CD4-positive, alpha-beta T cell treated with Interleukin-21 for 1 hour (primary cell): ENCODE measurements around the gene ISM2.
"Not testable (repeated sequence)": the region's sequence is repeated elsewhere in the genome, so short reads cannot be mapped to it uniquely, and the experiment has no call there.

Experiments used
- DNase-seq: peaks from one replicate; pipeline ENCODE4 v3.0.0-alpha.2; 2020

Gene ISM2

DNA sequence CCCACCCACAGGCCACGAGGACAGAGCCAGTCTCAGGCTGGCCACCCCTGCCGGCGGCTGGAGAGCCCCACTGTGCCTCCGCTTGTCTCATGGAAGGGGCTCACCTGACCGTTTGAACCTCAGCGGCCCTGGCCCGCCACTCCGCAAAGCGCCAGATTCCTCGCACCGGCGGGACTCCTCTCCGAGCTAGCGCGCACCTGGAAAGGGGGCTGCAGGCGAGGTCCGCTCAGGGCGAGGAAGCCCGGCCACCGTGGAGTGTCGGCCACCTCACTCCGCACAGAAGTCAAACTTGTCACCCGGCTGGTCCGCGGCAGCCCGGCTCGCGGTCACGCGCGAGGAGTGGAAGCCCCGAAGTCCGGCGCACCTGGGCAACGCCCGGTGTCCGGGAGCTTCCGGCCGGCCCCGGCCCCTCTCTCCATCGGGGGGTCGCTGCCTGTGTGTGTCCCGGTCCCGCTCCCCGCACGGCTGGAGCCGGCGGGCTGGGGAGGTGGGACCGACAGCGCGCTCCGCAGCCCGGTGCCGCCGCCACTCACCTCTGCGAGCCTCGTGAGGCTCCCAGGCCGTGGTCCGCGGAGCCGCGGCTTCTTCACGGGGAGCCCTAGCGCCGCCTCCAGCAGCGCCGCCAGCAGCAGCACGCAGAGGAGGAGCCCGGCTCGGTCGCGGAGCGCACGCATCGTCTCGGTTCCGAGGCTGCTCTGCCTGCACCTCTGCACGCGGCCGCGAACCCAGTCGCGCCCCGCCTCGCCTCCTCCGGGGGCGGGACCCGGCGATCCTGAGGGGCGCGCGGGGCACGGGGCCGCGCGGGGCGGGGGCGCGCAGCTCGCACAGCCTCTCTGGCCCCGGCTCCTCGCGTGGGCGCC is at the start of gene ISM2:
Gene ISM2, minus strand, starts transcription at position 697 of the 860 bp plus-strand sequence. Its CDS starts 23 bp downstream, at position 674.
- peak; percentile 24 for DNase-seq

DNA sequence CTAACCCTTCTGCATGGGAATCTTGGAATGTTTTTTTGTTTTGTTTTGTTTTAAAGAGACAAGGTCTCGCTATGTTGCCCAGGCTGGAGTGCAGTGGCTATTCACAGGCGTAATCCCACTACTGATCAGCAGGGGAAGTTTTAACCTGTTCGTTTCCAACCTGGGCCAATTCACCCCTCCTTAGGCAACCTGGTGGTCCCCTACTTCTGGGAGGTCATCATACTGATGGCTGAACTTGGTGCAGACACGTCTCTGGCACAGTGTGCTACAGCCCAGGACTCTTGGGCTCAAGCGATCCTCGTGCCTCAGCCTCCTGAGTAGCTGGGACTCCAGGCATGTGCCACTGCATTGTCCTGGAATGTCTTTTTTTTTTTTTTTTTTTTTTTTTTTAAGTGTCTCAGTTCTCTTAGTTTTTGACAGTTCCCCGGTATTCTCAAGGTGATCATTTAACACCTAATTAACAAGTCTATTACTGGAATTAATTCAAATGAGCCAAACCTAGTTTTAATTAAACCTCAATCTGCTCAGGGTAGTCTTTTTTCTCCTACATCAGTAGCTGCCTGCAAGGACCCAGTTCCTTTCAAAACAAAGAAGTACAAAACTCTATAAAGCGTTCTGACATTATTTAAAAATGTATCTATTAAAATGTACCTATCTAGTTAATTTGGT is 49.0 kb upstream of the ISM2 start:
- DNase-seq, result no peak

- DNase-seq, result not testable (repeated sequence)
These were observed 46.6 kb upstream of the ISM2 start for GRCh38 chr14:77545171-77545570.

DNA sequence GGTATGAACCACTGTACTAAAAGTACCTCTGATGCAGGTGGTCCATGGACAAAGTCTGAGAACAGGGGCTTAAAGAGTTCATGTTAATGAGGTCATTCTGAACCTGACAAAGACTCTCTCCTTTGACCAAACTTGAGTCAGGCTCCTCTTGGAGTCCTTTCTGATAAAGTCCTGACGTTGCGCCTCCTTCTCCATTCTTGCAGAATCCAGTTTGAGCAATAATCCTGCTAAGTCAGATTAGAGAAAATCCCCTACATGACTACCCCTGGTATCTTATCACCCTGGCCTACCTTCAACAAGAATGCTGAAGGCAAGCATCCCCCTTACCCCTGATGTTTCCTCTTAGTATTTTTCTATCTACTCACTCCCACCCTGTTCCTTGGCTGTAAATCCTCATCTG is 46.0 kb upstream of the ISM2 start:
- DNase-seq, result no peak

GRCh38 chr14:77543637-77544334 is 45.2 kb upstream of the ISM2 start:
- DNase-seq, result no peak

DNA sequence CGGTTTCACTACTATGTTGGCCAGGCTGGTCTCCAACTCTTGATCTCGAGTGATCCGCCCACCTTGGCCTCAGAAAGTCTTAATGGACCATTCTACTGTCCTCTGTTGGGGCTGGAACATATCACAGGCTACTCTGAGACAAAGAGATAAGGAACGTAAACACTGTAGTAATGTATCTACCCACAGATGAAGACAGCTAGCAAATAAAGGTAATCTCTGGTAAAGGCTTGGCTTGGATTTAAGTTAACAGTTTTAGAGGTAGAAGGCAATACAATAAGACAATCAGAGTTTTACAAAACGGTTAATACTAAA is 44.6 kb upstream of the ISM2 start:
- no peak for DNase-seq

DNA sequence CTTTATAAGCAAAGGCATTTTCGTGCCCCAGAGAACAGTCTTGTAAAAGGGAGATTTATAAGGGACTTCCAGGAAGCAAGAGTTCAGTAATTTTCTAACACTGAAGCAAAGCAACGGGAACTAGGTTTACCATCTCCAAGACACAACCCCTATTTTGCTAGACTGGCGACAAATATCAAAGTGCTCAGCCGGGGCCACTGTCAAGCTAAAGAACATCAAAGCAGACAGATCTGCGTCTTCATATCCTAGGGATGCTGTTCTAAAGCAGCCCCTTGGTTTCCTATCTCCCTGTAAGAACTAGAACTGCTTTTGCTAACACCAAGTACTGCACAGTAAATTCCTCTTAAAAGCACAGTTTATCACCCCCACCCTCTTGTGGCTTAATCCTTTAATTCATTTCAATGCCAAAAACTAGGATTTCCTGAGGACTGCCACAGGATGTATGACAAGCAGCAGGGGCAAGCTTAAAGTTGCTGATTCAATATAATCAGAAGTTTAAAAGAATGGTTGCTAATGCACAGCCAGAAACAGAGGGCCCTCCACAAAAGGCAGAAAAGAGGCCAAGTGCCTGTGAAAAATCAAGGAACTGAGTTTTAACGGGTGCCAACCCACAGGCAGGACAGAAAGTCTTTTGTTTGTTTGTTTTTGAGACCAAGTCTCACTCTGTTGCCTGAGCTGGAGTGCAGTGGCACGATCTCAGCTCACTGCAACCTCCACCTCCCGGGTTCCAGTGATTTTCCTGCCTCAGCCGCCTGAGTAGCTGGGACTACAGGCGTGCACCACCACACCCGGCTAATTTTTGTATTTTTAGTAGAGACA is 44.0 kb upstream of the ISM2 start:
- DNase-seq, result no peak

DNA sequence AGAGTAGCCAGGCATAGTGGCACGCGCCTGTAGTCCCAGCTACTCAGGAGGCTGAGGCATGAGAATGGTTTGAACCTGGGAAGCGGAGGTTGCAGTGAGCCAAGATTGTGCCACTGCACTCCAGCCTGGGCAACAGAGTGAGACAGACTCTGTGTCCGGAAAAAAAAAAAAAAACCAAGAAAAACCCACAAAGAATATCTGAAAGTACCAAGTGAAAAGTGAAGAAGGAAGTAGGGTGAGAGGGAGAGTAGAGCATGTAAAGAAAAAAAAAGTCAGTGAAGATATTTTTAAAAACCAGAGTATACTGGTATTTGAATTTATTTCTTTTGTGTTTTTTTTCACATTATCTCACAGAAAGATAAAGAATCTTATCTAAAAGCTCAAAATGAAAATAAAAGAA is 43.3 kb upstream of the ISM2 start:
- DNase-seq, result no peak

DNA sequence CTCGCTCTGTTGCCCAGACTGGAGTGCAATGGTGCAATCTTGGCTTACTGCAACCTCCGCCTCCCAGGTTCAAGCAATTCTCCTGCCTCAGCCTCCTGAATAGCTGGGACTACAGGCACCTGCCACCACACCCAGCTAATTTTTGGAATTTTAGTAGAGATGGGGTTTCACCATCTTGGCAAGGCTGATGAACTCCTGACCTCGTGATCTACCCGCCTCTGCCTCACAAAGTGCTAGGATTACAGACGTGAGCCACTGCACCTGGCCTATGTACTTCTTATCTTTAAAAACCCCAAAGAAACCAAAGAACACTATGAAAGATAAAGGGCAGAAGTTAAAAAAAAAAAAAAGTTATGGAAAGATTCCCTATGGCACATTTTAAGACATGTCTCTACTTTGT is 38.3 kb upstream of the ISM2 start:
- DNase-seq, result not testable (repeated sequence)

GRCh38 chr14:77531071-77531470 is 32.5 kb upstream of the ISM2 start:
- no peak for DNase-seq

DNA sequence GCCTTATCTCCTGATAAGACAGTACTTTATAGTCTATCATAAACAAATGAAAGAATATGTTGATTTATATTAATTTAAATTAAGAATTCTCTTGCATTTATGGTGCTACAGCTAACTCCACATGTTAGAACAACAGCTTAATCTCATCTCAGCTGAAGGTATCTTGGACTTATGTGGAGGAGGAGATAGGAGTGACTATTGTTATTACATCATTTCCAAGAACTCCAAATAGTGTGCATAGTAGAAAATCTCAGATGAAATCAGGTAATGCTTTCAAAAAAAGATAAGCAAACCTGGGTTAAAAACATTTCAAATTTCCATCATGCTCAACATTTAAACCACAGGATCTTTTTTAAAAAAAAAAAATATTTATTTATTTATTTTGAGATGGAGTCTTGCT is 31.3 kb upstream of the ISM2 start:
- no peak for DNase-seq

GRCh38 chr14:77529213-77529612 is 30.6 kb upstream of the ISM2 start:
- no peak for DNase-seq

DNA sequence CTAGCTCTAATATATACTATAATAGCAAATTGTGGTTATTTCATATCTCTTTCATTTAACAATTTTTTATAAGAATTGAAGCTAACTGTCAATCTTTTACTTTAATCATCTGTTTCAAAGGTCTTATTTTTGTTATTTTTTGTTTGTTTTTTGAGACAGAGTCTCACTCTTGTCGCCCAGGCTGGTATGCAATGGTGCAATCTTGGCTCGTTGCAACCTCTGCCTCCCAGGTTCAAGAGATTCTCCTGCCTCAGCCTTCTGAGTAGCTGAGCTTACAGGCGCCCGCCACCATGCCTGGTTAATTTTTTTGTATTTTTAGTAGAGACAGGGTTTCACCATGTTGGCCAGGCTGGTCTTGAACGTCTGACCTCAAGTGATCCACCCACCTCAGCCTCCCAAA is 30.1 kb upstream of the ISM2 start:
- not testable (repeated sequence) for DNase-seq

DNA sequence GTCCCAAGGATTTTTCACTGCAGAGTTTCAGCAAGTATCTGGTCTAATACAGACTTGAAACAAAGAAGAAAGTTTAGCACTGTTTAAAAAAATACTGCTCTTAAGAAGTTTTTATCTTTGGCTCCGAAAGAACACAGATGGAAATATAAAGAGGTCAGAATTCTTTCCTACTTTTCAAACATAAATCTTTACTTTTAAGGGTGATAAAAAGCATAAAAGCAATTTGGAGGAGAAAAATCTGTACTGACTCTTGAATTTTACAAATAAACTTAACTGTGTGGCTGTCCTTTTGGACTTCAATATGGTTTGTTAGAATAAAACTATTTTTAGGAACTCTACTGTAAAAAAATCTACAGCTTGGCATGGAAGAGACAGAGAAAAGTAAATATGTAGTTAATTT is 27.6 kb upstream of the ISM2 start:
- DNase-seq, result no peak

- no peak for DNase-seq
These were observed 25.9 kb upstream of the ISM2 start for GRCh38 chr14:77524536-77524935.

GRCh38 chr14:77523109-77523508 is 24.5 kb upstream of the ISM2 start:
- DNase-seq, result no peak

- no peak for DNase-seq
These were observed 21.9 kb upstream of the ISM2 start for GRCh38 chr14:77520555-77520954.

DNA sequence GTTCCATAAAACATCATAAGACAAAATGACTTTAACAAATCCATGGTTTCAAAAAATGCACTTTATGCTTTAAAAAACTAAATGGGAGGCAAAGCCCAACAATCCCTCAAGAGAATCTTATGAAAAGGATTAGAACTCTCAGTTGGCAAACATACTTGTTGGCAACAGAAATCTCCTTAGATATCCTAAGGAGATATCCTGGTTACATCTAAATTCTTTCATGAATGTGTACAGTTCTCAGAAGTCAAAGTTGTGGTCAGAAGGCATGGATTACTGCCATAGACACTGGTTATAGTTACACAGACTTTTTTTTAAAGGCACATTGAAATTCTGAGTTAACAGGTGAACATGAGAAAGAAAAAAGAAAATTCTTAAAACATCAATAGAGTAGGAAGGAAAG is 17.5 kb upstream of the ISM2 start:
- DNase-seq, result no peak

- no peak for DNase-seq
These were observed 13.0 kb upstream of the ISM2 start for GRCh38 chr14:77511486-77512162.

GRCh38 chr14:77509366-77509765 is 10.8 kb upstream of the ISM2 start:
- no peak for DNase-seq

DNA sequence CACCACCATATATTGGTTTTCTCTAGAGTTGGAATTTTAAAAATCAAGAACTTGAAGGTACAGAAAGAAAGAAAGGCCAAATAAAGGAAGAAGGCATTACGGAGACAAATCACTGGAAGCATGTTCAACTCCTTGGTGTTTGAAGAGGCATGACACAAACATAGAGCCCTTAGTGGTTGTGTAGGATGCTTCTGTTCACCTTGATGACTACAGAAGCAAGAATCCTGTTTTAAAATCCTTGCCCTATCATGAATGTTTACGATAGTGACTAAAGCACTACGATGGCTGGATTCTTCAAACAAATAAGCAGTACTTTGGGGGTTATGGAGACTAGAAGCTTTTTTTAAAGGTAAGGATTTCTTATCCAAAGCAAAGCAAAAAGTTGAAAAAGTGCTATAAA is 10.3 kb upstream of the ISM2 start:
- no peak for DNase-seq

DNA sequence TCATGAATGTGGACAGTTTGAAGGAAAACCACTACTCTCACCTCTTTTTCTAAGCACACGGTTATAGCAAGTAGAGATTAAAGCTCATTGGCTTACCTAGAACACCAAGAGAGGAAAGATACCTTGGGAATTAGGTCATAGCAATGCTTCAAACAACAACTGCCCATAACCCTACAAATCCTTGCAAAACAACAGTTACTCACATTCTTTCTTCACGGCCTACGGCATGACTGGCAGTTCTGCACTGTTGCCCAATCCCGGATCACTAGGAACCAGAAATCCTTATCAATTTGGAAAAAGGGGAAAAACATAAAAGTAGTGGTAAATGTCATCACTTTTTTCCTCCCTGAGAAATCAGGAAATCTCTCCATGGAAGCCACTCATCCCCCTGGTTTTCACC is 9.6 kb upstream of the ISM2 start:
- DNase-seq, result no peak

- no peak for DNase-seq
These were observed 9.1 kb upstream of the ISM2 start for GRCh38 chr14:77507762-77508161.
